Astrocyte (in vitro differentiated cells and primary cell): ENCODE data around the gene GLRX. TPM values are rescaled to one million over a fixed set of nuclear protein-coding genes. Genes with fewer than 3 reads are reported as not detected.
"Not testable (repeated sequence)": the region's sequence is repeated elsewhere in the genome, so short reads cannot be mapped to it uniquely, and the experiment has no call there.

Source experiments
- DNase-seq: peaks from one replicate; pipeline ENCODE4 v3.0.0-alpha.2; 2010; ENCODE audit warnings: low read depth
- FAIRE-seq: peaks from 2 replicates; lab custom pipeline; 2011; peaks lifted over from hg19 to GRCh38; lab: Jason Lieb, UNC
- H2AFZ ChIP-seq: 2 replicates; pipeline ENCODE4 v1.6.0; 2012; ENCODE audit warnings: low read depth, low read length, inconsistent platforms
- H3K27ac ChIP-seq: 2 replicates; pipeline ENCODE4 v1.5.1; 2011; ENCODE audit warnings: low read depth, low read length, inconsistent platforms
- H3K27me3 ChIP-seq: 2 replicates; pipeline ENCODE4 v1.6.0; 2011; ENCODE audit warnings: low read length, inconsistent platforms; ENCODE audit not compliant: insufficient read depth
- H3K36me3 ChIP-seq: 2 replicates; pipeline ENCODE4 v1.5.1; 2011; ENCODE audit warnings: low read length, inconsistent platforms; ENCODE audit not compliant: insufficient read depth
- H3K4me1 ChIP-seq: 2 replicates; pipeline ENCODE4 v1.5.1; 2011; ENCODE audit warnings: low read length, inconsistent platforms; ENCODE audit not compliant: insufficient read depth
- H3K4me2 ChIP-seq: 2 replicates; pipeline ENCODE4 v1.6.0; 2012; ENCODE audit warnings: low read length, inconsistent platforms
- H3K4me3 ChIP-seq: 2 replicates; pipeline ENCODE4 v1.5.1; 2011; ENCODE audit warnings: low read depth, mild to moderate bottlenecking, low read length, inconsistent platforms; ENCODE audit not compliant: insufficient read depth
- H3K79me2 ChIP-seq: 2 replicates; pipeline ENCODE4 v1.6.0; 2012; ENCODE audit warnings: mild to moderate bottlenecking, low read length, inconsistent platforms; ENCODE audit not compliant: insufficient read depth
- H3K9ac ChIP-seq: 2 replicates; pipeline ENCODE4 v1.6.0; 2012; ENCODE audit warnings: mild to moderate bottlenecking, low read length, inconsistent platforms
- H3K9me3 ChIP-seq: 2 replicates; pipeline ENCODE4 v1.5.1; 2012; ENCODE audit warnings: low read depth, mild to moderate bottlenecking, low read length, inconsistent platforms; ENCODE audit not compliant: insufficient read depth
- H4K20me1 ChIP-seq: 2 replicates; pipeline ENCODE4 v1.6.0; 2012; ENCODE audit warnings: low read length, inconsistent platforms; ENCODE audit not compliant: insufficient read depth
- H3K27ac Mint-ChIP-seq: one replicate; pipeline ENCODE4 v1.8.0; 2021; ENCODE audit warnings: mild to moderate bottlenecking, mixed read lengths; ENCODE audit not compliant: unreplicated experiment
- H3K27me3 Mint-ChIP-seq: one replicate; pipeline ENCODE4 v1.8.0; 2021; ENCODE audit warnings: low read depth, mixed read lengths; ENCODE audit not compliant: unreplicated experiment
- H3K36me3 Mint-ChIP-seq: one replicate; pipeline ENCODE4 v1.8.0; 2021; ENCODE audit warnings: low read depth, mixed read lengths; ENCODE audit not compliant: unreplicated experiment
- H3K4me1 Mint-ChIP-seq: one replicate; pipeline ENCODE4 v1.8.0; 2021; ENCODE audit warnings: low read depth, mixed read lengths; ENCODE audit not compliant: unreplicated experiment
- H3K4me3 Mint-ChIP-seq: one replicate; pipeline ENCODE4 v1.8.0; 2021; ENCODE audit warnings: mild to moderate bottlenecking, moderate library complexity, mixed read lengths; ENCODE audit not compliant: unreplicated experiment
- H3K9me3 Mint-ChIP-seq: one replicate; pipeline ENCODE4 v1.8.0; 2021; ENCODE audit warnings: mild to moderate bottlenecking, mixed read lengths; ENCODE audit not compliant: unreplicated experiment
- CTCF ChIP-seq: IDR thresholded peaks from 2 replicates; pipeline ENCODE4 v1.5.1; 2011; ENCODE audit warnings: low read depth, mild to moderate bottlenecking, inconsistent platforms, low read length, moderate library complexity; ENCODE audit not compliant: insufficient read depth
- EZH2 ChIP-seq: IDR thresholded peaks from 2 replicates; pipeline ENCODE4 v1.6.1; 2012; ENCODE audit warnings: mild to moderate bottlenecking, low read length, inconsistent platforms; ENCODE audit not compliant: insufficient read depth
- total RNA-seq: library from RNA; stranded (reverse); gene quantifications from 2 replicates; pipeline ENCODE4 v1.2.1, GENCODE V29; 2021

The GLRX gene
- total RNA-seq, 1 donor from 2014 or later = 38.4 TPM

GRCh38 chr5:95870105-95870672 is 47.7 kb upstream of the GLRX start:
- no peaks in the 10 kb centered on the region for H3K27me3 ChIP-seq
- Mint-ChIP-seq H3K4me1 (peaks cover 16% of the 10 kb centered on the region), H3K4me3 (no peak overlapping the region), H3K27ac (peak overlapping the region; percentile 66), H3K9me3 (no peaks in the 10 kb centered on the region), H3K36me3 (no peaks in the 10 kb centered on the region), H3K27me3 (no peaks in the 10 kb centered on the region)
- no peaks in the 10 kb centered on the region for H4K20me1 ChIP-seq
- FAIRE-seq (no peak), DNase-seq (peak; percentile 80)
- H3K9me3 ChIP-seq = no peaks in the 10 kb centered on the region
- H3K9ac ChIP-seq = peak overlapping the region; percentile 65
- no peak for TF ChIP-seq CTCF
- no peak for TF ChIP-seq EZH2
- peak overlapping the region; percentile 51 for H2AFZ ChIP-seq
- no peak overlapping the region for H3K4me3 ChIP-seq
- no peaks in the 10 kb centered on the region for H3K36me3 ChIP-seq
- peak overlapping the region; percentile 64 for H3K4me2 ChIP-seq
- H3K27ac ChIP-seq = peak overlapping the region; percentile 87
- peaks cover 16% of the 10 kb centered on the region for H3K4me1 ChIP-seq
- no peaks in the 10 kb centered on the region for H3K79me2 ChIP-seq

- not testable (repeated sequence) for H4K20me1 ChIP-seq, H3K4me3 Mint-ChIP-seq, H3K27ac Mint-ChIP-seq, H3K36me3 Mint-ChIP-seq, H3K27me3 Mint-ChIP-seq, H3K27me3 ChIP-seq, H3K9me3 ChIP-seq, DNase-seq, H2AFZ ChIP-seq, H3K79me2 ChIP-seq, FAIRE-seq, H3K4me3 ChIP-seq, H3K9me3 Mint-ChIP-seq, H3K36me3 ChIP-seq
- Histone ChIP-seq H3K4me1 (peaks cover 18% of the 10 kb centered on the region), H3K4me2 (peak overlapping the region; percentile 13), H3K9ac (peak overlapping the region; percentile 38), H3K27ac (peak overlapping the region; percentile 50)
- H3K4me1 Mint-ChIP-seq = peaks cover 18% of the 10 kb centered on the region
Measured at GRCh38 chr5:95869173-95869855, 46.8 kb upstream of the GLRX start.

- Mint-ChIP-seq H3K9me3 (no peaks in the 10 kb centered on the region), H3K4me3 (no peak overlapping the region), H3K27me3 (no peaks in the 10 kb centered on the region), H3K27ac (no peak overlapping the region), H3K36me3 (no peaks in the 10 kb centered on the region), H3K4me1 (peaks cover 18% of the 10 kb centered on the region)
- DNase-seq = no peak
- Histone ChIP-seq H3K9ac (no peak overlapping the region), H3K4me1 (peaks cover 20% of the 10 kb centered on the region), H3K79me2 (no peaks in the 10 kb centered on the region), H4K20me1 (no peaks in the 10 kb centered on the region), H2AFZ (no peak overlapping the region), H3K4me3 (no peak overlapping the region), H3K9me3 (no peaks in the 10 kb centered on the region), H3K27me3 (no peaks in the 10 kb centered on the region), H3K27ac (no peak overlapping the region), H3K36me3 (no peaks in the 10 kb centered on the region), H3K4me2 (no peak overlapping the region)
- no peak for FAIRE-seq
- TF ChIP-seq CTCF = no peak
Measured at GRCh38 chr5:95868136-95868535, 45.6 kb upstream of the GLRX start.
